NCI-H1092 (cell line): Measurements from ENCODE around the gene IL10RA.

ENCODE experiments used
- DNase-seq: peaks from one replicate; lab custom pipeline; 2025; lab: John Stamatoyannopoulos, UW

The IL10RA gene

DNA sequence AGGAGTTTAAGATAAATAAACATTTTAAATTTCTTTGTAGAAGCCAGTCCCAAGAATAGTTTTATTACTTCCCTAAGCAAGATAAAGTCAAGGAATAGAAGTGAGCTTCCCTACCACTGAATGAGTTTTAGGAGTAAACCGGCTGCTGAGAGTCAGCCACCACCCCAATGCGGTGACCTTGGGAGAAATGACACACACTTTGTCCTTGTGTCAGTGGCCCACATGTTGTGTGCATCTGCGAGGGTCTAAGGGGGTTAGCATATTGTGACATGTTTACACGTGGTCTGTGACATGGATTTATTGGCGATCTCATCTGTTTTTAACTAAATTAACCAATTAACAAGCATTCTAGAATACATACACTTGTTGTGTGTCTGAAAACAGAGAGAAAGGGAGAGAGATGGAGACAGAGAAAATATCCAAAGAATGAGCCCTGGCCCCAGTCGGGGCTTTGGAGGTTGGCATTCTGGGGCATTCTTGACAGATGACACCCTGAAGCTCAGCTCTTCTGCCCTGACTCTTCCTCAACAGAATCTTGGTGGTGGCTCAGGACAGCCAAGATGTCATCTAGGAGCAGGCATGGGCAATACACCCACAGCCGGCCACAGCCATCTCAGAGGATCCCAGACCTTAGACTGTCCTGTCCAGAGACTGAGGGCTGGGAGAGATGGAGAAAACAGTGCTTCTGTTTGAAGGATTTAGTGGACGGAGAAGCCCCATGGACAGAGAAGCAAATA lies 60.9 kb downstream of the IL10RA start:
- no peak for DNase-seq

DNA sequence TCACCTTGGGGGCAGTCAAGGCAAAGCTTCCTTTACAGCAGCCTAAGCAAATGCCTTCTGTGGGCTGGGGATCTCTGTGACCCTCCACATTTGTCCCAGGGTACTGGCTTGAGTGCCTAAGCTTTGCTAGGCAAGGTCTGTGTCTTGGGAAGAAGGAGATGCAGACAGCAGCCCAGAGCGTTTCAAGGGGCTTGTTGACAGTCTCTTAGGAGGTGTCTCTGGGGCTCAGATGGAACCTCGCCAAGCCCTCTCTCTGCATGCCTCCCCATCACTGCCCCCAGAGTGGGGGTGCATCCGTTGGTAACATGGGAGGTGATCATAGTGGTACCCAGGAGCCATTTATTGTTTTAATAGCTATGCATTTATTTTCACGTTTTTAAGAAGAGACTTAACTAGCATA lies 61.6 kb downstream of the IL10RA start:
- no peak for DNase-seq

DNA sequence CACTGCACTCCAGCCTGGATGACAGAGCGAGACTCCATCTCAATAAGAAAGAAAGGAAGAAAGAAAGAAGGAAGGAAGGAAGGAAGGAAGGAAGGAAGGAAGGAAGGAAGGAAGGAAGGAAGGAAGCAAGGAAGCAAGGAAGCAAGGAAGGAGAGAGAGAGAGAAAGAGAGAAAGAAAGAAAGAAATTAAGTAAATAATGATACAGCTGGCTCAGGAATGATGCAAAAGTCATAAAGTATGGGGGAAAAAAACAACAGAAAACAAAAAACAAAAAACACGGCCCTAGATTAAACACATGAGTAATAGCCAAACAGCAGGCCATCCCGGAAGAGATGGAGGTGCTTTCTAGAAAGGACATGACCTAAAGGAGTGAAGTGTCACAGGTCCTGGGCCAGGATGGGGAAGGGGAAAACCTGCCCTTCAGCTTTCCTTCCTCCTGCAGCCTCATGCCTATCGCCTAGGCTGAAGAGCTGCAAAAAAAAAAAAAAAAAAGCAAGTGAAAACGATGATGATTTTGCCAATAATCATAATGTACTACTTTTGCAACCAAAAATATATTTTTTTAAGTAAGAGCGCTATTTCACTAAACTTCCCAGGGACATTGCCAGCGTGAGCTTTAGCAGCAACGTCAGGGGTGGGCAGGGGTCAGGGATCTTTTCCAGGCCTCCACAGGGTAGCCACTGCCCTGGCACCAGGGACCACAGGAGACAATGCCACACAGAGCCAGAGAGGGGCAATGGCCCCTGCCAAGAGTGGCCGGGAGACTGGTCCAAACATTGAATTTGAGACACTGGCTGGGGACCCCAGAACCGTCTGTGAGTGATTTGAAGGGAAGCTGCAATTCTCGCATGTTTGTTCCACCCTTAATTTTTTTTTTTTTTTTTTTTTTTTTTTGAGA lies 62.5 kb downstream of the IL10RA start:
- DNase-seq, result no peak

DNA sequence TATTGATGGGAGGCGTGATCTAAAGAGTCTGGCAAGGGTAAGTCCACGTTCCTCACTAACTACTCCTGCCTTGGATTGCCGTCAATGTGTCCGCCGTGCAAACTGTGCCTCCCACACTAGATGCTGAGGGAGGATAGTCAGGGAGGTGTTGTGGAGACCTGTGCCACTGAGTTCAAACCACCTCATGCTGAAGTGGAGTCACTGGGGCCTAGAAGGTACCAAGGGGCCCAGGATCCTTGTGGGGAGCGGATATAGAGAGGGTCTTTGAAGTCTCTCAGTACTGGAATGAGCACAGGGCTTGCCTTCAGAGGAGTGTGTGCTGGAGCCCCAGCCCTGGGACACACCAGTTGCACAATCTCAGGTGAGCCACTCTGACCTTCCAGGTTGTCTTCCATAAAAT lies 63.6 kb downstream of the IL10RA start:
- no peak for DNase-seq

DNA sequence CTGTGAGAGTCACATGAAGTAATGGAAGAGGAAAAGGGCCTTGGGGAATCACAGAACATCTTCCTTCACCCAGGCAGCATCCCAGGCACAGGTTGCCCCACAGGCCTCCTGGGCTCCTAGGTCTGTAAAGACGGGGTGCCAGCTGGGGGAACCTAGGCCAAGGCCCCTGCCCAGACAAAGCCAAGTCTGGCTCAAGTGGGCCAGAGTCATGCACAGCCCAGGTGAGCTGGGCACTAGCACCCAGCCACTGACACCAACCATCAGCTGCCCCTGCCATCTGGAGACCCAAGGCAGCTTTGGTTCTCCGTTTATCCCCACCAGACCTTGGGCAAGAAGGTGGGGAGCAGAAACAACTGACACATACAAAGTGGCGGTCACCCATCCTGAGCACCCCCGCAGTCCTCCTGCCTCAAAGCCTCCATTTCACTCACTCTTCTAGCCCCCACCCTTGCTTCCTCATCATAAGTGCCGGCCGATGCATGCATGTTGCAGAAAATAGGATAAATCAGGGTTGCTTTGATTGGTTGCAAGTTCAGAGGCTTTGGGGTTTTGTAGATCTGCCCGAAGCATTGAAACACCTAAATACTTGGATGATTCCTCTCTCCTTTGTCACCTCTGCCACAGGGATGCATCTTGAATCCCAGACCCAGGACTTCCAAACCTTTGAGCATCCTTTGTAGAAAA lies 64.2 kb downstream of the IL10RA start:
- DNase-seq, result no peak
